ENCODE data around the gene PRDM10.

The PRDM10 gene

DNA sequence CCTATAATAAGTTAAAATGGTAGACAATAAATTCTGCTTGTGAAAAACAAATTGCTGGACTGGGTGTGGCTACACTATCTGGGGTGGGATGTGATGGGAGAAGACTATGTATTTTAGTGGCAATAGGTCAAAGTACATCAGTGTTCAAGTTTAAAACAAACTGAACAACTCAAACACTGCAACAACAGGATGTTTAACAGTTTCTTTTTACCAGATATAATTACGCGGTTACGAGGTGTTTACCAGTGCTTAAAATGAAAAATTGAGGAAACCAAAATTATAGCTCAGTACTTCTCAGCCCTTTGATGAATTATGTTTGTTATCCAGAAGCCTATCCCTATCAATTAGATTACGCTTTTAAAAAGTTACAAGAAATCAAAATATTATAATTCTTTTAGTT, 3.2 kb downstream of the PRDM10 start:
- H3K27ac ChIP-seq, result no peak overlapping the region
- H3K27me3 ChIP-seq (ENCODE audit: insufficient read depth, low read depth, severe bottlenecking), result no peaks in the 10 kb centered on the region
- TF ChIP-seq, protein P1, sequence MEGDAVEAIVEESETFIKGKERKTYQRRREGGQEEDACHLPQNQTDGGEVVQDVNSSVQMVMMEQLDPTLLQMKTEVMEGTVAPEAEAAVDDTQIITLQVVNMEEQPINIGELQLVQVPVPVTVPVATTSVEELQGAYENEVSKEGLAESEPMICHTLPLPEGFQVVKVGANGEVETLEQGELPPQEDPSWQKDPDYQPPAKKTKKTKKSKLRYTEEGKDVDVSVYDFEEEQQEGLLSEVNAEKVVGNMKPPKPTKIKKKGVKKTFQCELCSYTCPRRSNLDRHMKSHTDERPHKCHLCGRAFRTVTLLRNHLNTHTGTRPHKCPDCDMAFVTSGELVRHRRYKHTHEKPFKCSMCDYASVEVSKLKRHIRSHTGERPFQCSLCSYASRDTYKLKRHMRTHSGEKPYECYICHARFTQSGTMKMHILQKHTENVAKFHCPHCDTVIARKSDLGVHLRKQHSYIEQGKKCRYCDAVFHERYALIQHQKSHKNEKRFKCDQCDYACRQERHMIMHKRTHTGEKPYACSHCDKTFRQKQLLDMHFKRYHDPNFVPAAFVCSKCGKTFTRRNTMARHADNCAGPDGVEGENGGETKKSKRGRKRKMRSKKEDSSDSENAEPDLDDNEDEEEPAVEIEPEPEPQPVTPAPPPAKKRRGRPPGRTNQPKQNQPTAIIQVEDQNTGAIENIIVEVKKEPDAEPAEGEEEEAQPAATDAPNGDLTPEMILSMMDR (IDR thresholded peaks at IDR 0.05; ENCODE audit: low read depth, low read length), result no peak
- no peaks in the 10 kb centered on the region for H3K36me3 ChIP-seq
- no peaks in the 10 kb centered on the region for H3K9me3 ChIP-seq (ENCODE audit: severe bottlenecking)
- H3K4me3 ChIP-seq (ENCODE audit: low read depth, low read length), result no peak overlapping the region
- no peak for DNase-seq

DNA sequence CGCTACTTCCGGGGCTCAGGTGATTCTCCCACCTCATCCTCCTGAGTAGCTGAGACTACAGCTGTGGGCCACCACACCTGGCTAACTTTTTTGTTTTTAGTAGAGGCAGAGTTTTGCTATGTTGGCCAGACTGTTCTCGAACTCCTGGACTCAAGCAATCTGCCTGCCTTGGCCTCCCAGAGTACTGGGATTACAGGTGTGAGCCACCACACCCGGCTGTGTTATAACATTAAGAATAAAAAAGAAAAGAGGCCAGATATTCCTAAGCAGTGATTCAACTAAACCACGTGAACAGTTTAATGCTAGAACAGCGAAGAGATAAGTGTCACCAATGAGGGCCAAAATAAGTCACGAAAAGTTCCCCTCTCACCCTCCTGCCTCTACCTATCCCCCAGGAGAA, 3.7 kb downstream of the PRDM10 start:
- DNase-seq, result no peak
- Histone ChIP-seq H3K4me3 (ENCODE audit: low read depth, low read length) (no peak overlapping the region), H3K27ac (no peak overlapping the region), H3K27me3 (ENCODE audit: insufficient read depth, low read depth, severe bottlenecking) (no peaks in the 10 kb centered on the region), H3K36me3 (no peaks in the 10 kb centered on the region), H3K9me3 (ENCODE audit: severe bottlenecking) (no peaks in the 10 kb centered on the region)
- TF ChIP-seq, protein P1 (IDR thresholded peaks at IDR 0.05; ENCODE audit: low read depth, low read length), result no peak

DNA sequence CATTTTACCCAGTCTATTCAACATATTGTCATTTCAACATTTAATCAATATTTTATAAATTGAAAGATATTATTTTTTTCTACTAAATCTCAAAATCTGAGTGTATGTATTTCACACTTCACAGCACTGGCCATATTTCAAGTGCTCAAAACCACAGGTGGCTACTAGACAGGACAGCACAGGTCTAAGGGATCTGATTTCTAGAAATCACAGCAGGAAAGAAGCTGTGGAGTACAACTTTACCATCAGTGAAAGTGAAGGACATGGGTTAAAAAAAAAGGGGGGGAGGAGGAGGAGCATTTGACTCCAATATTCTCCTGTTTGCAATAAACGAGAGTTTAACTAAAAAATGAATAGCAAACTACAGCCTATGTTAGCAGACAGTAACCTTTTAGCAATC, 4.5 kb downstream of the PRDM10 start:
- Histone ChIP-seq H3K27me3 (ENCODE audit: insufficient read depth, low read depth, severe bottlenecking) (no peaks in the 10 kb centered on the region), H3K27ac (no peak overlapping the region), H3K36me3 (no peaks in the 10 kb centered on the region), H3K4me3 (ENCODE audit: low read depth, low read length) (no peak overlapping the region), H3K9me3 (ENCODE audit: severe bottlenecking) (no peaks in the 10 kb centered on the region)
- TF ChIP-seq, protein P1 (IDR thresholded peaks at IDR 0.05; ENCODE audit: low read depth, low read length), result no peak
- DNase-seq, result no peak

DNA sequence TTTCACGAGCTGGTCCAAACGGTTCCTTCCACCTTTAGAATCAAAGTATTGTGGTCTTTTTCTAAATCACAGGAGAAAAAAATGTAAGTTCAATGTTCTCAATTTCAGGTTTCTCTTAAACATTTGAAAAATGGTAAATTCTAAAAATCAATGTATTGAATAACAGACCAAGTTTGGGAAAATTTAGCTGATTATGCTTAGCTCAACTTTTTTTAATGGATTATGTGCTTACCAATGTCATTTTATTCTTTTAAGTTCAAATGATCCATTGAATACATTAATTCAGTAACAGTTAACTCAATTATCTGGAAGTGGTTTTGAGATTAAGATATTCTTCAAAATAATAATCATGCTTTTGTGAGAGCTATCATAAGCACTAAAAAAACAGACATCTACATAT, 5.1 kb downstream of the PRDM10 start:
- no peaks in the 10 kb centered on the region for H3K27me3 ChIP-seq (ENCODE audit: insufficient read depth, low read depth, severe bottlenecking)
- DNase-seq, result no peak
- no peaks in the 10 kb centered on the region for H3K36me3 ChIP-seq
- H3K4me3 ChIP-seq (ENCODE audit: low read depth, low read length), result no peak overlapping the region
- no peak overlapping the region for H3K27ac ChIP-seq
- TF ChIP-seq, protein P1 (IDR thresholded peaks at IDR 0.05; ENCODE audit: low read depth, low read length), result no peak
- no peaks in the 10 kb centered on the region for H3K9me3 ChIP-seq (ENCODE audit: severe bottlenecking)

DNA sequence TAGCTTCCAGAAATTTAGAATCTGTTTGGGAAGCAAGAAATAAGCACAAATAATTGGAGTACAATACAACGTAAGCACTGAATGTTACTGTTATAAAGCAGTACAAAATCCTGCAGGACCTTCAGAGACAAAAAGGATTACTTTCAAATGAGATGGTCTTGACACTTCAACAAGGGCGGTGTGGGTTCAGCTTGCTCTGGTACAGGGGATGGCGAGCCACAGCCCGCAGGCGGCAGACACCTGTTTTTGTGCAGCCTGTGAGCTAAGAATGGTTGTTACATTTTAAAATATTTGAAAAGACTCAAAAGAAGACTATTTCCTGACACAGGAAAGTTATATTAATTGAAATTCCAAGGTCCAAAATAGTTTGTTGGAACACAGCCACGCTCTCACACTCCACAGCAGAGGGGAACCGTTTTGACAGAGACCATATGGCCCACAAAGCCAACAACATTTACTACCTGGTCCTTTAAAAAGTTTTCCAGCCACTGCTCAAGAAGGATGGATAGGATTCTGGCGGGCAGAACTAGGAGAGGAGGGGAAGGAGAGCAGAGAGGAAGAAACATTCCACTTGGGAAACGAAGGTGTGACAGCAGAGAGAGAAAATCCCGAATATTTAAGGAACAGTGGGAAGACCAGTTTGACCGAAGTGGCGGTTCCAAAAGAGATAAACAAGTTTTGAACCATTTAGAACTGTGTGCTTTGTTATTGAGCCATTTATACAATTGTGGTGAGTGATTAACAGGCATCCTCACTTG, 6.3 kb downstream of the PRDM10 start:
- no peaks in the 10 kb centered on the region for H3K27me3 ChIP-seq (ENCODE audit: insufficient read depth, low read depth, severe bottlenecking)
- H3K4me3 ChIP-seq (ENCODE audit: low read depth, low read length), result no peak overlapping the region
- H3K36me3 ChIP-seq, result no peaks in the 10 kb centered on the region
- DNase-seq, result no peak
- TF ChIP-seq, protein P1 (IDR thresholded peaks at IDR 0.05; ENCODE audit: low read depth, low read length), result no peak
- H3K9me3 ChIP-seq (ENCODE audit: severe bottlenecking), result no peaks in the 10 kb centered on the region
- no peak overlapping the region for H3K27ac ChIP-seq

DNA sequence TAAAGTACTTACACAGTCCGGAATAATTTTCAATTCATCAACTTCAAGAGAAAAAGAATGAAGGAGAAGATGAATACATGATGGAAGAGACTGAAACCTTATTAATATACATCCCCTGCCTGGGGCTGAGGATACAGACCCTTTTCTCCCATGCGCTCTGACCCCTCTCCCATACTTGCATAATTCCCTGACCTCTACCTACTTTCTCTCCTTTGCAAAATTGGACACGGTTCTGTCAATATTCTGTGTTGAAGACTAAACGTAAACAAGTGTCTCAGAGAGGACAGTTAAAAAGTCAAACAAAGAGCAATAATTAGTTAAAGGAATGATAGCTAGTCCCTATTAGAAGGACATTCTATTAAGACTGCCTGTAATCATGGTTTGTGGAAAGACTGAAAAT, 7.5 kb downstream of the PRDM10 start:
- Histone ChIP-seq H3K9me3 (ENCODE audit: severe bottlenecking) (no peaks in the 10 kb centered on the region), H3K27me3 (ENCODE audit: insufficient read depth, low read depth, severe bottlenecking) (no peaks in the 10 kb centered on the region), H3K4me3 (ENCODE audit: low read depth, low read length) (no peak overlapping the region), H3K36me3 (no peaks in the 10 kb centered on the region), H3K27ac (no peak overlapping the region)
- no peak for DNase-seq
- TF ChIP-seq, protein P1 (IDR thresholded peaks at IDR 0.05; ENCODE audit: low read depth, low read length), result no peak
